HepG2 (cell line): ENCODE results near the gene NUFIP1.

Experiments
- ARNTL ChIP-seq: sonication (generic); formaldehyde crosslinking; IDR thresholded peaks from 2 replicates; pipeline ENCODE4 v1.4.0; 2020; ENCODE audit warnings: mild to moderate bottlenecking, missing genetic modification reagents
- CEBPB ChIP-seq: IDR thresholded peaks from 2 replicates; pipeline ENCODE4 v1.6.1; 2011; ENCODE audit warnings: low read depth, low read length, improper control_type of control experiment, borderline replicate concordance
- CENPT ChIP-seq: sonication (generic); formaldehyde crosslinking; IDR thresholded peaks from 2 replicates; pipeline ENCODE4 v1.8.0; 2022; ENCODE audit warnings: low read depth, mild to moderate bottlenecking, moderate library complexity, missing genetic modification reagents
- CTCF ChIP-seq: sonication (generic); formaldehyde crosslinking; IDR thresholded peaks from 2 replicates; pipeline ENCODE4 v1.5.0; 2020; ENCODE audit warnings: mild to moderate bottlenecking, missing genetic modification reagents, moderate library complexity
- EZH2 ChIP-seq: conservative IDR thresholded peaks from 2 replicates; pipeline ENCODE4 v1.6.1; 2012; ENCODE audit warnings: mild to moderate bottlenecking, low read depth, low read length, moderate library complexity
- HBP1 ChIP-seq: IDR thresholded peaks from 2 replicates; pipeline ENCODE4 v1.6.1; 2016; ENCODE audit warnings: low read depth, control low read depth
- MLXIP ChIP-seq: sonication (generic); formaldehyde crosslinking; IDR thresholded peaks from 2 replicates; pipeline ENCODE4 v1.9.0; 2021; ENCODE audit warnings: missing genetic modification reagents, borderline replicate concordance
- RBFOX2 ChIP-seq: fragments of 200-400 bp; formaldehyde crosslinking; IDR thresholded peaks from 2 replicates; pipeline ENCODE4 v1.6.1; 2017; ENCODE audit warnings: low read depth, mild to moderate bottlenecking, low read length
- RELA ChIP-seq: sonication (generic); formaldehyde crosslinking; IDR thresholded peaks from 2 replicates; pipeline ENCODE4 v1.4.0; 2020; ENCODE audit warnings: missing genetic modification reagents
- ZBTB7A ChIP-seq: sonication (generic); formaldehyde crosslinking; IDR thresholded peaks from 2 replicates; pipeline ENCODE4 v1.8.0; 2022; ENCODE audit warnings: mild to moderate bottlenecking, missing genetic modification reagents
- ZFX ChIP-seq: sonication (generic); formaldehyde crosslinking; IDR thresholded peaks from 2 replicates; pipeline ENCODE4 v1.4.0; 2020; ENCODE audit warnings: mild to moderate bottlenecking, low read depth, missing genetic modification reagents, moderate library complexity
- ZNF230 ChIP-seq: sonication (generic); formaldehyde crosslinking; IDR thresholded peaks from 2 replicates; pipeline ENCODE4 v1.4.0; 2020; ENCODE audit warnings: mild to moderate bottlenecking, missing genetic modification reagents
- ZNF432 ChIP-seq: sonication (generic); formaldehyde crosslinking; IDR thresholded peaks from 2 replicates; pipeline ENCODE4 v1.5.0; 2020; ENCODE audit warnings: missing genetic modification reagents, mild to moderate bottlenecking, borderline replicate concordance
- ZNF446 ChIP-seq: sonication (generic); formaldehyde crosslinking; IDR thresholded peaks from 2 replicates; pipeline ENCODE4 v1.5.0; 2020; ENCODE audit warnings: mild to moderate bottlenecking, missing genetic modification reagents

GRCh38 chr13:44908712-44909111 lies 80.6 kb downstream of the NUFIP1 start:
- TF ChIP-seq MLXIP (CRISPR knock-in tag) (no peak), RELA (CRISPR knock-in tag) (no peak), RBFOX2 (no peak), ZBTB7A (CRISPR knock-in tag) (no peak), HBP1 (no peak), CENPT (CRISPR knock-in tag) (no peak), ZFX (no peak), ZNF432 (CRISPR knock-in tag) (no peak), CTCF (CRISPR knock-in tag) (no peak), ZNF230 (CRISPR knock-in tag) (no peak), ARNTL (no peak), EZH2 (no peak), ZNF446 (CRISPR knock-in tag) (no peak), CEBPB (no peak)
